ENCODE results near the gene AHRR.

GRCh38 chr5:444226-444625 lies 122.7 kb downstream of the AHRR start:
- TF ChIP-seq EZH2phosphoT487 (IDR thresholded peaks at IDR 0.05; ENCODE audit: low read depth, severe bottlenecking, unreplicated experiment) (no peak), EZH2 (IDR thresholded peaks at IDR 0.05; ENCODE audit: borderline replicate concordance) (no peak)
